ENCODE data around the gene TPR. TPM values are rescaled to one million over a fixed set of nuclear protein-coding genes. Genes with fewer than 3 reads are reported as not detected.

TPR gene
- total RNA-seq, 1 experiment from 2014 or later, result 107 TPM

- Histone ChIP-seq H3K79me2 (ENCODE audit: insufficient read depth, low read length) (no peaks in the 10 kb centered on the region), H3K9me3 (ENCODE audit: control insufficient read depth, low read depth, low read length) (no peaks in the 10 kb centered on the region)
- H3K4me1 Mint-ChIP-seq, result no peaks in the 10 kb centered on the region
Measured at GRCh38 chr1:186295980-186296379, 79.1 kb downstream of the TPR start, which contains the start of gene PRG4. Gene PRG4 (plus strand): TSS chr1:186296279.

More at GRCh38 chr1:186295980-186296379, 79.1 kb downstream of the TPR start, which contains the start of gene PRG4:
- Mint-ChIP-seq H3K36me3 (ENCODE audit: insufficient read depth in 1 of 3, low read depth in 3 of 3) (no peaks in the 10 kb centered on the region), H3K9me3 (no peaks in the 10 kb centered on the region), H3K27ac (no peak within 1 kb of the TSS; a peak in 1 of 7 replicates), H3K4me3 (no peak within 1 kb of the TSS), H3K27me3 (ENCODE audit: low read depth) (no peaks in the 10 kb centered on the region; the same call in 1 of the 2 replicates)
- no peaks in the 10 kb centered on the region for H3K23me2 ChIP-seq (ENCODE audit: insufficient read length, low read depth, low read length, poor library complexity, severe bottlenecking)
- H4K8ac ChIP-seq (replicated peaks; ENCODE audit: insufficient read length, low read depth, low read length), result no peak within 1 kb of the TSS
- H4K20me1 ChIP-seq (ENCODE audit: control insufficient read depth, insufficient read depth, insufficient read length), result no peaks in the 10 kb centered on the region
- no peak within 1 kb of the TSS for H2BK15ac ChIP-seq (ENCODE audit: low read depth, low read length)
- H3K9ac ChIP-seq (ENCODE audit: extremely low read depth, insufficient read length, low read length), result no peak within 1 kb of the TSS
- no peak within 1 kb of the TSS for H4K91ac ChIP-seq (ENCODE audit: insufficient read length, low read depth, low read length)
- no peak within 1 kb of the TSS for H3K56ac ChIP-seq (ENCODE audit: insufficient read length, low read depth, low read length)
- H4K5ac ChIP-seq (ENCODE audit: insufficient read length, low read depth, low read length), result no peak within 1 kb of the TSS
- no peak within 1 kb of the TSS for H2AK5ac ChIP-seq (ENCODE audit: insufficient read length, low read length)
- no peak for DNase-seq
- no CpG with 5 or more reads among the region's 3 CpGs for WGBS (ENCODE audit: extremely low coverage, insufficient read length, low lambda C conversion rate)
- H3K27me3 ChIP-seq (ENCODE audit: insufficient read depth, low read length), result no peaks in the 10 kb centered on the region
- no peaks in the 10 kb centered on the region for H3K4me1 ChIP-seq (ENCODE audit: insufficient read depth, low read length)
- H3K14ac ChIP-seq (ENCODE audit: insufficient read depth, low read length), result no peak within 1 kb of the TSS
- H3K23ac ChIP-seq (ENCODE audit: insufficient read length, low read depth, low read length), result no peak within 1 kb of the TSS
- no peak within 1 kb of the TSS for H2BK12ac ChIP-seq (ENCODE audit: insufficient read length, low read depth, low read length)
- no peak within 1 kb of the TSS for H3K18ac ChIP-seq (ENCODE audit: insufficient read length, low read depth, low read length)
- no peak within 1 kb of the TSS for H2BK120ac ChIP-seq (ENCODE audit: low read depth, low read length, poor library complexity, severe bottlenecking)
- no peak within 1 kb of the TSS for H3K4ac ChIP-seq (ENCODE audit: low read depth, low read length)
- H2BK5ac ChIP-seq (ENCODE audit: insufficient read length, low read length), result no peak within 1 kb of the TSS
- H2AFZ ChIP-seq (ENCODE audit: low read length), result no peak within 1 kb of the TSS
- no peak within 1 kb of the TSS for H2BK20ac ChIP-seq (ENCODE audit: low read depth, low read length, poor library complexity, severe bottlenecking)
- H3T11ph ChIP-seq (ENCODE audit: low read length), result no peak within 1 kb of the TSS
- H3K79me1 ChIP-seq (ENCODE audit: insufficient read depth, low read depth, low read length, poor library complexity, severe bottlenecking), result no peaks in the 10 kb centered on the region
- H3K4me2 ChIP-seq (ENCODE audit: insufficient read depth, insufficient read length, low read length), result no peak within 1 kb of the TSS
- no peak for TF ChIP-seq CTCF (conservative IDR thresholded peaks at IDR 0.05)
- no peak within 1 kb of the TSS for H3K27ac ChIP-seq (ENCODE audit: insufficient read length, low read depth, low read length)
